Inflammatory macrophage treated with lipopolysaccharide for 1 hour (primary cell): Measurements from ENCODE around the gene MMP19.

ENCODE experiments used
- DNase-seq, 2 donors: peaks; one replicate each; pipeline ENCODE4 v3.0.0-alpha.2; 2020 to 2022

MMP19 gene

DNA sequence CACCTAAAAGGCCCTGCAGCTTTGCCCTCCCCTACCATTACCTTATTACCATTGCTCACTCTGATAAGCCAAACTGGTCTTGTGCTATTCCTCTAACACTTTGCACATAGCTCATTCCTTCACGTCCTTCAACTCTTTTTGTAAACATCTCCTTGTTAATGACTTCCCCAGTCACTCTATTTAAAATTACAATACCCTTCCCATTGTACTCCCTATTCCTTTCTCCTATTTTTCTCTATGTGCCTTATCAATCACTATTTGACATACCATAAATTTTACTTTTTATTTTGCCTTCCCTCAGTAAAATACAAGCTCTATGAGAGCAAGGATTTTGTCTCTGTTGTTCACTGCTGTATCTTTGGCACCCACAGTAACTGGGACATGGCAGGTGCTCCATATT, 30.6 kb downstream of the MMP19 start:
- DNase-seq, result no peak

DNA sequence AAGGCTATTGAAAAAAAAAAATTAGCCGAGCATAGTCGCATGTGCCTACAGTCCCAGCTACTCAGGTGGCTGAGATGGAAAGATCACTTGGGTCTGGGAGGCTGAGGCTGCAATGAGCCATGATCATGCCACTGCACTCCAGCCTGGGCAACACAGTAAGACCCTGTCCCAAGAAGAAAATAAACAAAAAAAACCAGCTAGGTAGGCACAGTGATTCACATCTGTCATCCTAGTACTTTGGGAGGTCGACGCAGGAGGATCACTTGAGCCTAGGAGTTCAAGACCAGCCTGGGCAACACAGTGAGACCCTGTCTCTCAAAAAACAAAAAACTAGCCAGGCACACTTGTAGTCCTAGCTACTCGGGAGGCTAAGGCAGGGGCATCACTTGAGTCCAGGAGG, 33.5 kb downstream of the MMP19 start:
- DNase-seq, result no peak

DNA sequence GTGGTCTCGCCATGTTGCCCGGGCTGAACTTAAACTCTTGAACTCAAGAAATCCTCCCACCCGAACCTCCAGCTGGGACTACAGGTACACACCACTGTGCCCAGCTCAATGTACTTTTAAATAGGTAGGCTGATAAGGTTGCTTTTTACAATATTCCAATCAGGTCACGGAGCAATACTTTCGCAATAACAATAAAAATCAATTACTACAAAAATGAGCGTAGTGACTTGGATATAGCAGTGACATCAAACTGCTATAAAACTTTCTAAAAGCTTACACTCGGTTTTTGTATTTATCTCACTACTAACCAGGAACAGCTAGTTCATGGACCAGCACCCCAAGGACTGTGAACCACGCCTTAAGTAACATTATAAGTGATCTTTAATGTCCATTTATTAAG, 35.8 kb downstream of the MMP19 start:
- DNase-seq, result no peak

DNA sequence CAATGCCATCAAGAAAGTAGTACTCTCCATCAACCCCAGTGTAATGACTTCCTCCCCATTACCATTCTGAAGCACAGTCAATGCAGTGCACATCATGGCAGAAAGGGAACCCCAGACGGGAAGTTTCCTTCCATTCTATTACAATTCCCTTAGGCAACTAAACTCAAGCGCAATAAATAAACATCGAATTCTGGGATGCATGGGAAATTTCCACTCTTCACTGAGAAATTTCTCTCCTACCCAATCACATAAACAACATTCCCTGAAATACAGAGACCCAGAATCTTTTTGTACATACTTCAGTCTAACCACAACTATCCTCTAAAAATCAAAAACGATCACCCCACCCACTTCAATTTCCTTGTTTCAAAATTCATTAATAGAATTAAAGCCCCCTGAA, 45.2 kb downstream of the MMP19 start:
- DNase-seq, result no peak

DNA sequence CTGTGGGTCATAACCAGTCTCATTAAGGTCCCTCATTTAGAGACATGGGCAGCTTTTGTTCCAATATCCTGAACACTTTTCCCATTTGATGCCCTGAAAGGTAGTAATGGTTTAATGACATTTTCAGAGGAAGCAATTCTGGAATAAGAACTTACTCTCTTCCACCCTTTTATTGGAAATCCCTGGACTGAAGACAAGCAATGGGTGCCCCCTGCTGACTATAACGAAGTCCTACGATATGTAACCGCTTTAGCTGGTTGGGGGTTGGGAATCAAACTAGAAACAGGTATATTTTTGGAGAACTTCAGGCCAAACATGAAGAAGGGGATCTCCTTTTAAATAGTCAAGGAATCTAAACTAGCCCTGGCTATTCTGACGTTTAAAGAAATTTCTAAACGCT, 45.7 kb downstream of the MMP19 start:
- DNase-seq, result peak; percentile 5 to 35

DNA sequence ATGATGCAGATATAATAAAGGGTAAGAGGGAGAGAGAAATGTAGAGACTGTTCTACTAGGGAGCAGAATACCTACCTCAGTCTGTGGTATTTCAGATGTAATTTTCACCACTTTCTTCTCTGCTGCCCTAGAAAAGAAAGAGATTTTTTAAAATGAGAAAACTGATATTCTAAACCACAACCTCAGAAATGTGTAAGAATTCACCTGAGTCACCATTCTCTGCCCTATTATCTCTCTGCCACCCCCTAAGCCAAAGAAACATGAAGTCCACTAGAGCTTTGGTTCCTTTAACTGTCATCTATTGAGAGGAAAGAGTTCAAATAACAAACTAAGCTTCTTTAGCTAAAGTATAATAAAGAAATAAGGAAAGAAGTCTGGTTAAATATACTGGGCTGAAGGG, 46.8 kb downstream of the MMP19 start:
- DNase-seq, result no peak

DNA sequence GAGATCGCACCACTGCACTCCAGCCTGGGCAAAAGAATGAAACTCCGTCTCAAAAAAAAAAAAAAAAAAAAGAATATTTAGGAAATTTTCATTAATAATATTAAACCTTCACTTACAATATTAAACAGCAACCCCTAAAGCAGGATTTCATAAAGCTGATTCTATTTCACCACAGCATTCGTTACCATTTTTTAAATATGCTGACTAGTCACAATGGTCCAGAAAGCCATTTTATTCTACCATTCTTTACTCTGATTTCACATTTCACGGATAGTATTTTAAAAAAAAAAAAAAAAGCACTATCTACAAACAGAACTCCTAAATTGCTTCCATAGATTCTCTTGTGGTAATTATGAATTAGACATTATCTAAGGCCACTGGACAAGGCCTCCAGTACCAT, 52.8 kb downstream of the MMP19 start:
- no peak for DNase-seq

DNA sequence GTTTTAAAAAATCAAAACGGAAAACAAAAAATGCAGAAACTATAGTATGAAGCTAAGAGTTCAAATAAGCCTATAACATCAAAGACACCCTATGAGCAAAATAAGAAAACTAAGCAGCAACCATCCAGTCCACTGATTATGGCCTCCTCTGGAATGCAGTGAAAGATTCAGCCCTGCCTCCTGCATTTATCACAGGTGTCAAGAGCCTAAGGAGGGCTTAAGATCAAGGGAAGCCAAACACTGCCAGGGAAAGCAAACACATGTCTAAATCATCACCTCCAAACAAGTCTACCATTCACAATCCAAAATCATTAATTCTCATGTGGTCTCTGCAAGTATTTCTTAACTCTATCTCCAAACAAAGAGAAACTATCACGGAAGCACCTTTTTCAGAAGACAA, 53.6 kb downstream of the MMP19 start:
- DNase-seq, result no peak

DNA sequence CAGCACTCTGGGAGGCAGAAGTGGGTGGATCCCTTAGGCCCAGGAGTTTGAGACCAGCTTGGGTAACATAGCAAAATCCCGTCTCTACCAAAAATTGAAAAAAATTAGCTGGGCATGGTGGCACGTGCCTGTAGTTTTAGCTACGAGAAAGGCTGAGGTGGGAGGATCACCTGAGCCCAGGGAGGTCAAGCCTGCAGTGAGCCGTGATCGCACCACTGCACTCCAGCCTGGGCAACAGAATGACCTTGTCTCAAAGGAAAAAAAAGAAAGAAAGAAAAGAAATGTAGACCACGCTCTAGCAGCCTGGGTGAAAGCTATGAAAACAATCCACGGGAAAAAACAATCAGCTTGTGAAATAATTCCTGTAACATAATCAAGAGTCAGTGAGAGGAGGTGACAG, 54.2 kb downstream of the MMP19 start:
- no peak for DNase-seq
